NCI-H82 treated with DMSO at 0.1 percent for 48 hours (cell line): ENCODE measurements around the gene RHBDF2.

ENCODE experiments used
- DNase-seq: peaks from one replicate; lab custom pipeline; 2025; ENCODE audit not compliant: unreplicated experiment; lab: John Stamatoyannopoulos, UW

RHBDF2 gene

DNA sequence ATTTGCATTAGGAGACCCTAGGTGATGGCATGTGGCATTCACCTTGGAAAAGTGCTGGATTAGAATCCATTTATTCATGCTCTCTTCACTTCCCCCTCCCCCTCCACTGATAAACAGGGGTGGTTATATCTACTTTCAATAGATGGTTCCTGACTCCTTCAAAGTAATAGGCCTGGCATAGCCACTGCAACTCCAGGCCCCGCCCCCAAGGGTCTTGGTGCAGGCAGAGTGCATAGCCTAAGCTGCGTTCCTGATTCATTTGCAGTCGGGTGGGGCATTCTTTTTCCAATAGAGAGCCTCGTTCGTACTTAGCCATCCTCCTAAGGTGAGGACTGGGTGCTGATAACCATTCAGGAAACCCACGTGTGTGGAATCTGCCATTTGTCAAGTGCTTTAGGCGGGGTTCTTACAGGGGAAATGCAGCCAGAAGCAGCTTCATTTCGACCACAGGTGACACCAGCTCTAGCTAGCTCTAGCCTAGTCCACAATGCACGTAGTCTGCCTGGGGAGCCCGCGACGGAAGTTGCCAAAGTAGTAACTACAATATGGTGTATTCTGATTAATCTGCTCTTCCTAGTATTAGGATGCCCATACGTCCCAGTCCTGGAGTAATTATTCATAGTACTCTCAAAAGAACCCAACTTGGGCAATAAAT is 59.4 kb downstream of the RHBDF2 start:
- DNase-seq = no peak

DNA sequence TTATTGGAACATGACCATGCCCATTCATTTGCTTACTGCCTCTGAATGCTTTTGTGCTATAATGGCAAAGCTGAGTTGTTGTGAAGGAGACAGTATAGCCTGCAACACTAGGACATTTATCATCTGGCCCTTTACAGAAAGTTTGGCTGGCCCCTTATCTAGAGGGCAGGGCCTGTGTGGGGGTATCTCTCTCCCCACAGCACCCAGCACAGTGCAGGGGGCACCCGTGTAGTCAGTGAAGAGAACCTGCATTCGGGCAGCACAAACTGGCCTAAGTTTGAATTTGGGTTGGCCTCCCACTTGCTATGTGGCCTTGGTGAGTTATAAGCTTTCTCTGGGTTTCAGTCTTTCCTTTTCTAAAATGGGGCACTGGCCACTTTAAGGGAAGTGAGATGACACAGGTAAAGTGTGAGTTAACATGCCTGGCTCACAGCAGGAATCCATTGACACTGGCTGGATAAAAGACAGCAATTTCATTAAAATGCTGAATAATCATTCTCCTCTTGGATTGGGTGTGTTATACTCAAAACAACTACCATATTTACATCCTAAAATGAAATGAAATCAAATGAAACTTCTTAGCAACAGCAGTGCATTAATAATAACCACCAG is 60.4 kb downstream of the RHBDF2 start:
- DNase-seq = no peak

GRCh38 chr17:76439314-76439928 is 61.8 kb downstream of the RHBDF2 start:
- no peak for DNase-seq

- no peak for DNase-seq
Observed at GRCh38 chr17:76438906-76439305, 62.3 kb downstream of the RHBDF2 start.

DNA sequence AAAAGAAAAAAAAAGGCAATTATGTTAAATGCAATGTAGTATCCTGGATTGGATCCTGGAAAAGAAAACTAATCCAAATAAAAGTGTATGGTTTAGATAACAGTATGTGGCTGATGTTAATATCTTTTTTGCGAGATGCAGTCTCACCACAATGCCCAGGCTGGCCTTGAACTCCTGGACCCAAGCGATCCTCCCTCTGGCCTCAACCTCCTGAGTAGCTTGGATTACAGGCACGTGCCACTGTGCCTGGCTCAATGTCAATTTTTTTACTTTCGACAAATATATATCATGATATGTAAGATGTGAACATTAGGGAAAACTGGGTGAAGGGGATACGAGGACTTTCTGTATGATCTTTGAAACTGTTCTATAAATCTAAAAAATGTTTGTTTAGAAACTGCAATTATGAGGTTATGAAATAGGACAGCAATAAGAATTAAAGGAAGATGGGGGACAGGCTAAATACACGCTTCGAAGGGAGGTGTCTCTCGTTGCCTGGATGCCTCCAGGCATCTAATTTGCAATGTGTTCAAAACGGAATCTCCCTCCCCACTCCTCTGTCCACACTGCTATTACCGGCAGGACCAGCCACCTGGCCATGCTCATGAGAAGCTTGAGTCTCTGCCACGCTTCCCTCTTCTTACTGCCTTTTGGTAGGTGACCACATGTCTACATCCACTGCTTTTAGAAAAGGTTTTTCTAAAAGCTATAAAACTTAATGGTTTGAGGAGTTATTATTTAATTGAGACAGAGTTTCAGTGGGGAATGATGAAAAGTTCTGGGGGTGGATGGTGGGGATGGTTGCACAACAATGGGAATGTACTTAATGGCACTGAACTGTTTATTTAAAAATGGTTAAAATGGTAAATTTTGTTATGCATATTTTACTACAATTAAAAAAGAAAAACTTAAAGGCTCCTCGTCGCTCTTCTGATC is 63.5 kb downstream of the RHBDF2 start:
- no peak for DNase-seq

DNA sequence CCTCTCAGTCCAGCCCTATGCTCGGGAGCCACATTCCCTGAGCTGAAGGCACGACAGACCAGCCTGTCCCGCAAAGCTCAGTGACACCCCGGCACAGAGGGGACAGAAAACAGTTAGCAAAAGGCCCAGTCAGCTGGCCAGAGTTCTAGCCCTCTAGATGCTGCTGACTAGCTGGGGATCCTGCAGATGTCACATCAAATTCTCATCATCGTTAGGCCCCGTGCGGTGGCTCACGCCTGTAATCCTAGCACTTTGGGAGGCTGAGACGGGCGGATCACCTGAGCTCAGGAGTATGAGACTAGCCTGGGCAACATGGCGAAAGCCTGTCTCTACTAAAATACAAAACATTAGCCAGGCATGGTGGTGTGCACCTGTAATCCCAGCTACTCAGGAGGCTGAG is 65.5 kb downstream of the RHBDF2 start:
- DNase-seq = no peak

GRCh38 chr17:76434870-76435269 is 66.4 kb downstream of the RHBDF2 start:
- no peak for DNase-seq

- DNase-seq = no peak
Observed at GRCh38 chr17:76433693-76434092, 67.5 kb downstream of the RHBDF2 start.

DNA sequence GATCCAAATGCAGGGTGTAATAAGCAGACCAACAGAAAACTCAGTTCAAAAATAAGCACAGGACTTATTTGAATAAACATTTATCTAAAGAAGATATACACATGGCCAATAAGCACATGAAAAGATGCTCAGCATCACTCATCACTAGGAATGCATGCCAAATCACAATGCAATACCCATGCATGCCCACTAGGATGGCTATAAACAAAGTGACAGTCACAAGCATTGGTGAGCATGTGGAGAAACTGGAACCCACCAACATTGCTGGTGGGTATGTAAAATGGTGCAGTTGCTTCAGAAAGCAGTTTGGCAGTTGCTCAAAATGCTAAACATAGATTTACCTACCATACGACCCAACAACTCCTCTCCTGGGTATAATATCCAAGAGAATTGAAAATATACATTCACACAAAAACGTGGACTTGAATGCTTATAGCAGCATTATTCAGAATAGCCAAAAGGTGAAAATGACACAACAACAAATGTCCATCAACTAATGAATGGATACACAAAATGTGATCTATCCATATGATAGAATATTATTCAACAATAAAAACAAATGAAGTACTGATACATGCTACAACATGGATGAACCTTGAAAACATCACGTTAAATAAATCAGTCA is 68.4 kb downstream of the RHBDF2 start:
- DNase-seq = no peak

DNA sequence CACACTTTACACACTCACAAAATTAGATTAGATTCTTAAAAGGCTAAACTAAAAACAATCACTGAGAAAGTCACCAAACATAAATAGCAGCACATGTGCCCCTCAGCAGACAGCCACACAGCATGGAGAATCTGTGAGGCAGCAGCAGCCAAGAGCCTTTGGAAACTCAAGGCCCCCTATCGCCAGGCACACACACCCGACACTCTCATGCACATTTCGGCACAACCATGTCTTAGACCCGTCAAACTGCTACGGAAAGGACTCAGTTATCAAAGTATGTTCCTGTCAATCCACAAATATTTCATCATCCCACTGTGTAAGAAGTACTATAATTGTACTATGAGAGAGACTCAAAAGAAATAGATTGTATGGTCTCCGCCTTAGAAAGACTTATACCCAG is 69.2 kb downstream of the RHBDF2 start:
- DNase-seq = no peak

DNA sequence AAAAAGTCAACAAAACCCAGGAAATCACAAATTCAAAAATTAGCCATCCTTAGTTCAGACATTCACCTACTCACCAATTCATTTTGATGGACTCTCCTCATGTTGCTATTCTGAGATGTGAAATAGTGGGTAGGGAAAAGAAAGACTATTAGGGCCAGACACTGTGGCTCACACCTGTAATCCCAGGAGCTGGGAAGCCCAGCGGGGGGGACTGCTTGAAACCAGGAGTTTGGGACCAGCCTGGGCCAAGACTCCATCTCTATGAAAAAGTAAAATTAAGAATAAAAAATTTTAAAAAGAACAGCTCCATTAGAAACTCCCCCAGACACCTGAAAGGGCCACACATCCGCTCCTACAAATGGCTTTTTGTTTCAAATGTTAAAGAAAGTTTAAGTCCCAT is 69.7 kb downstream of the RHBDF2 start:
- no peak for DNase-seq

DNA sequence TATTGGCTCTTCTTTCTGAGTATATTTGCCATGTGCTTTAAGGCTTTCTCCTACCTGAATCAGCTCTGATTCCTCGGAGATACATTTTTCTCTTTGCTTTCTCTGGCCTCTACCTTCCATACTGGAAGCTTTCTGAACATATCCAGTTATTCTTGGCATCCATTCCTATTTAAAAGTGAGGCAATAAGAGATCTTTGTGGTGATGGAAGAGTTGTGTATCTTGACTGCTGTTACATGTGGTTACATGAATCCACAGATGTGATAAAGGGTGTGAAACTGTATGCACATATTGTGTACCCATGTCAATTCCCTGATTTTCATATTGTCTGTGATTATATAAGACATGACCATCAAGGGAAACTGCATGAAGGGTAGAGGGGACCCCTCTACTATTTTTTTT is 72.7 kb downstream of the RHBDF2 start:
- no peak for DNase-seq

DNA sequence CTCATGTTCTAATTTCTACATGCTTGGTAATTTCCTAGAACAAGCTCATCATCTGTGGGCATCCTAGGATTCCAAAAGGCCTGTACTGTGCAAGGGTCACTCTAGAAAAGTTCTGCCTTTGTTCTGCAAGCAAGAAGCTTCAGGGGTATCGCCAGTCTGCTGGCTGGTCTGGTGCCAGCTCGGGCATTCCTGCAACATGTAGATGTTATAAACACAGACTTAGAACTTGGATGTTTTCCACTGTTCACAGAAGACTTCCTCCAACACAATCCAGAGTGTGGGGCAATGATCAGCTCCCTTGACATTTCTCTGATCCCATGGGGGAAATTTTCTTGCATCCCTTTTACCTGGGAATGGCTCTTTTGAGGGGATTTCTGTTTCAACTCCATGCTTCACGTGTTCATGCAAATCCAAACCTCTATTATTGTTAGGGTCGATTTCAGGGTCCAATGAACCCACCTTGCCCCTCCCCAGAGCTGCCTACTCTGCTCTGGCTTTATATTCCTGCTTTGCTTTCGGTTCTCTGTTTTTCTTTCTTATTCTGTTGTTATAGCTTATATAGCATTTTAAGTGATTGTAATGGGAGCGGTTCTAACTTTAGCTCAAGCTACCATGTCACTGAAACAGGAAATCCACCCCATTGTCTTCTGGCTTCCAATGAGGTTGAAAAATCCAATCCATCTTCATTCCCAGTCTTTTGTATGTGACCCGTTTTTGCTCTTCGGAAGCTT is 73.6 kb downstream of the RHBDF2 start:
- DNase-seq = no peak

- no peak for DNase-seq
Observed at GRCh38 chr17:76426853-76427252, 74.4 kb downstream of the RHBDF2 start.

DNA sequence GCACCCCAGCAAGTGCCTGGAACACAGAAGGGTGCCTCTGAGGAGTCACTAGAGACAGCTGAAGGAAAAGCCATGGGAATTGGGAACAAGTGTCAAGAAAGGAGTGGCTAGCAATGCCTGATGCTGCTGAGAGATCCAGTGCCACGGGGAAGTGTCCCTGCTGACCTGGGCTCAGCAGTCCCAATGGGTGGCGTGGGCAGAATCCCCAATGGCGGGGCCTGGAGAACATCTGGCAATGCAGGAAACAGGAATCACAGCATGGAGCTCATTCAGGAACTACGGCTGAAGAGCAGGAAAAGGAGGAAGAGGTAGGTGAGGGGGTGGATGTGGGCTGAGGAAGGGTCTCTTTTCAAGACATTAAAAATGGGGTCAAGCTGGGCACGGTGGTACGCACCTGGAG is 78.4 kb downstream of the RHBDF2 start:
- no peak for DNase-seq

- DNase-seq = no peak
Observed at GRCh38 chr17:76422406-76422805, 78.8 kb downstream of the RHBDF2 start.

DNA sequence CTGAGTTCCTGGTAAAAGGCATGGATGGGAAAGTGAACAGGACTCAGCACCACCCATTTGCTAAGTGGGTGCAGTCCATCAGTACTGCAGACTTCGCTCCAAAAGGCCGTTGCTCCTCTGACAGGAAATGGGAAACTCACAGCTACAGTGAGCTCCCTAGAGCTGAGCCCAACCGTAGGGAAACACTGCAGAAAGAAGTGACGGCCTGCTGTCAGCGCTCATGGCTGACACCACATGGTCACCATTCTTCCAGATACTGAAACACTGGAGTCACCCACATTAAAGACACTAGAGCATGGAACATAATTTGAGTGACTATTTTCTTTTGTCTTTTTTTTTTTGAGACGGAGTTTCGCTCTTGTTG is 80.2 kb downstream of the RHBDF2 start:
- DNase-seq = no peak
